ENCODE results near the gene CCNG2.

Gene CCNG2

GRCh38 chr4:77203380-77204197 lies 46.6 kb downstream of the CCNG2 start:
- peak; percentile 92 for DNase-seq (ENCODE audit: low spot score)

GRCh38 chr4:77204621-77205020 lies 47.6 kb downstream of the CCNG2 start:
- DNase-seq (ENCODE audit: low spot score) = no peak

- DNase-seq (ENCODE audit: low spot score) = no peak
Measured at GRCh38 chr4:77209012-77209411, 52.0 kb downstream of the CCNG2 start.

- no peak for DNase-seq (ENCODE audit: low spot score)
Measured at GRCh38 chr4:77209936-77210335, 52.9 kb downstream of the CCNG2 start.

GRCh38 chr4:77215107-77215506 lies 58.1 kb downstream of the CCNG2 start:
- no peak for DNase-seq (ENCODE audit: low spot score)

- DNase-seq (ENCODE audit: low spot score) = no peak
Measured at GRCh38 chr4:77217526-77217925, 60.5 kb downstream of the CCNG2 start.

- no peak for DNase-seq (ENCODE audit: low spot score)
Measured at GRCh38 chr4:77219266-77219665, 62.3 kb downstream of the CCNG2 start.
